ENCODE measurements around the gene SUPT5H. TPM values are rescaled to one million over a fixed set of nuclear protein-coding genes. Genes with fewer than 3 reads are reported as not detected.

SUPT5H gene
- total RNA-seq, 5 donors from 2014 or later (not counting 1 experiment from before 2014, with no cell fraction given) = 180 to 301 (median 194) TPM

GRCh38 chr19:39516270-39516669 lies 70.9 kb downstream of the SUPT5H start:
- Histone ChIP-seq H3K4me1 (ENCODE audit: control insufficient read depth in 1 of 2, extremely low read depth in 1 of 2, insufficient read depth in 2 of 2, low read length in 2 of 2) (peaks cover 6 to 17% of the 10 kb centered on the region in 2 experiments), H3K4me3 (ENCODE audit: control insufficient read depth in 1 of 2, extremely low read depth in 1 of 2, low read length in 1 of 2) (no peak overlapping the region), H3K27me3 (replicated peaks in 1 of 2; ENCODE audit: control insufficient read depth in 2 of 2, extremely low read depth in 1 of 2, insufficient read depth in 2 of 2, low read length in 1 of 2) (peaks cover 10 to 73% of the 10 kb centered on the region in 2 experiments), H3K27ac (ENCODE audit: low read length) (no peak overlapping the region), H3K9me3 (no peaks in the 10 kb centered on the region), H3K36me3 (ENCODE audit: control insufficient read depth in 2 of 2, extremely low read depth in 1 of 2, insufficient read depth in 1 of 2, low read length in 1 of 2) (no peaks in the 10 kb centered on the region)
- H3K27ac Mint-ChIP-seq = no peak overlapping the region
- ATAC-seq (replicated peaks in 1 of 4) (no peak), DNase-seq (no peak)
- WGBS (ENCODE audit: insufficient coverage) = 46% methylated on average over 4 of the region's 6 CpGs
- CTCF ChIA-PET = interaction anchor here in 1 of 2 donors (0.8 kb wide), 1 partner anchor 17 kb away, joined by 3 read pairs; the partner anchor contains the start of gene EID2B
- H3K4me3 Mint-ChIP-seq = peak overlapping the region; percentile 65 to 83 (median 67)
- H3K9me3 Mint-ChIP-seq = no peaks in the 10 kb centered on the region
- peaks cover 13 to 15% (median 14%) of the 10 kb centered on the region in 3 donors for H3K4me1 Mint-ChIP-seq
- no peaks in the 10 kb centered on the region for H3K36me3 Mint-ChIP-seq
- POLR2A ChIA-PET = interaction anchor here in 1 of 2 donors (0.7 kb wide), 1 partner anchor 752 kb away, joined by 4 read pairs; no protein-coding TSS in a partner anchor
- peaks cover 31 to 49% of the 10 kb centered on the region in 2 donors for H3K27me3 Mint-ChIP-seq

GRCh38 chr19:39517432-39517831 lies 72.0 kb downstream of the SUPT5H start:
- peak overlapping the region in 1 of 2 donors; percentile 1 for H3K27ac Mint-ChIP-seq
- DNase-seq (no peak), ATAC-seq (replicated peaks in 1 of 4) (no peak)
- Histone ChIP-seq H3K4me3 (ENCODE audit: control insufficient read depth in 1 of 2, extremely low read depth in 1 of 2, low read length in 1 of 2) (no peak overlapping the region), H3K9me3 (no peaks in the 10 kb centered on the region), H3K36me3 (ENCODE audit: control insufficient read depth in 2 of 2, extremely low read depth in 1 of 2, insufficient read depth in 1 of 2, low read length in 1 of 2) (no peaks in the 10 kb centered on the region), H3K27me3 (replicated peaks in 1 of 2; ENCODE audit: control insufficient read depth in 2 of 2, extremely low read depth in 1 of 2, insufficient read depth in 2 of 2, low read length in 1 of 2) (peaks cover 10 to 61% of the 10 kb centered on the region in 2 experiments), H3K27ac (ENCODE audit: low read length) (no peak overlapping the region), H3K4me1 (ENCODE audit: control insufficient read depth in 1 of 2, extremely low read depth in 1 of 2, insufficient read depth in 2 of 2, low read length in 2 of 2) (peaks cover 6 to 17% of the 10 kb centered on the region in 2 experiments)
- POLR2A ChIA-PET = no interaction called here
- H3K36me3 Mint-ChIP-seq = no peaks in the 10 kb centered on the region
- CTCF ChIA-PET = interaction anchor here in 1 of 2 donors (0.7 kb wide), 1 partner anchor 626 kb away, joined by 8 read pairs; no protein-coding TSS in a partner anchor
- no peaks in the 10 kb centered on the region for H3K9me3 Mint-ChIP-seq
- 63% methylated on average over 3 of the region's 3 CpGs for WGBS (ENCODE audit: insufficient coverage)
- H3K4me1 Mint-ChIP-seq = peaks cover 13 to 15% (median 14%) of the 10 kb centered on the region in 3 donors
- peak overlapping the region in 1 of 3 donors; percentile 26 for H3K4me3 Mint-ChIP-seq
- H3K27me3 Mint-ChIP-seq = peaks cover 26 to 44% of the 10 kb centered on the region in 2 donors

GRCh38 chr19:39518458-39518857 lies 73.1 kb downstream of the SUPT5H start:
- Mint-ChIP-seq H3K36me3 (no peaks in the 10 kb centered on the region), H3K27me3 (peaks cover 25 to 38% of the 10 kb centered on the region in 2 donors), H3K4me3 (no peak overlapping the region), H3K9me3 (no peaks in the 10 kb centered on the region), H3K4me1 (peaks cover 13 to 15% (median 14%) of the 10 kb centered on the region in 3 donors), H3K27ac (no peak overlapping the region)
- Histone ChIP-seq H3K4me3 (ENCODE audit: control insufficient read depth in 1 of 2, extremely low read depth in 1 of 2, low read length in 1 of 2) (no peak overlapping the region), H3K27me3 (replicated peaks in 1 of 2; ENCODE audit: control insufficient read depth in 2 of 2, extremely low read depth in 1 of 2, insufficient read depth in 2 of 2, low read length in 1 of 2) (peaks cover 10 to 52% of the 10 kb centered on the region in 2 experiments), H3K27ac (ENCODE audit: low read length) (no peak overlapping the region), H3K36me3 (ENCODE audit: control insufficient read depth in 2 of 2, extremely low read depth in 1 of 2, insufficient read depth in 1 of 2, low read length in 1 of 2) (no peaks in the 10 kb centered on the region), H3K4me1 (ENCODE audit: control insufficient read depth in 1 of 2, extremely low read depth in 1 of 2, insufficient read depth in 2 of 2, low read length in 2 of 2) (peaks cover 6 to 17% of the 10 kb centered on the region in 2 experiments), H3K9me3 (no peaks in the 10 kb centered on the region)
- ChIA-PET POLR2A (no interaction called here), CTCF (no interaction called here)
- DNase-seq = no peak
- ATAC-seq (replicated peaks in 1 of 4) = no peak
- no CpG with 5 or more reads among the region's 5 CpGs for WGBS (ENCODE audit: insufficient coverage)

GRCh38 chr19:39518975-39519374 lies 73.6 kb downstream of the SUPT5H start:
- no peak overlapping the region for H3K27ac Mint-ChIP-seq
- no peaks in the 10 kb centered on the region for H3K9me3 Mint-ChIP-seq
- peaks cover 13 to 15% (median 14%) of the 10 kb centered on the region in 3 donors for H3K4me1 Mint-ChIP-seq
- CTCF ChIA-PET = no interaction called here
- ATAC-seq (replicated peaks in 1 of 4) (no peak), DNase-seq (no peak)
- POLR2A ChIA-PET = no interaction called here
- no peak overlapping the region for H3K4me3 Mint-ChIP-seq
- peaks cover 20 to 33% of the 10 kb centered on the region in 2 donors for H3K27me3 Mint-ChIP-seq
- peaks cover 8 to 48% of the 10 kb centered on the region in 2 experiments for H3K27me3 ChIP-seq (replicated peaks in 1 of 2; ENCODE audit: control insufficient read depth in 2 of 2, extremely low read depth in 1 of 2, insufficient read depth in 2 of 2, low read length in 1 of 2)
- 80% methylated on average over 8 of the region's 9 CpGs for WGBS (ENCODE audit: insufficient coverage)
- no peak overlapping the region for H3K27ac ChIP-seq (ENCODE audit: low read length)
- no peaks in the 10 kb centered on the region for H3K36me3 Mint-ChIP-seq
- H3K4me1 ChIP-seq (ENCODE audit: control insufficient read depth in 1 of 2, extremely low read depth in 1 of 2, insufficient read depth in 2 of 2, low read length in 2 of 2) = peaks cover 6 to 17% of the 10 kb centered on the region in 2 experiments
- H3K36me3 ChIP-seq (ENCODE audit: control insufficient read depth in 2 of 2, extremely low read depth in 1 of 2, insufficient read depth in 1 of 2, low read length in 1 of 2) = no peaks in the 10 kb centered on the region
- H3K4me3 ChIP-seq (ENCODE audit: control insufficient read depth in 1 of 2, extremely low read depth in 1 of 2, low read length in 1 of 2) = no peak overlapping the region
- no peaks in the 10 kb centered on the region for H3K9me3 ChIP-seq

- Histone ChIP-seq H3K27me3 (replicated peaks in 1 of 2; ENCODE audit: control insufficient read depth in 2 of 2, extremely low read depth in 1 of 2, insufficient read depth in 2 of 2, low read length in 1 of 2) (peaks cover 7 to 30% of the 10 kb centered on the region in 2 experiments), H3K9me3 (no peaks in the 10 kb centered on the region), H3K27ac (ENCODE audit: low read length) (no peak overlapping the region), H3K36me3 (ENCODE audit: control insufficient read depth in 2 of 2, extremely low read depth in 1 of 2, insufficient read depth in 1 of 2, low read length in 1 of 2) (no peaks in the 10 kb centered on the region), H3K4me3 (ENCODE audit: control insufficient read depth in 1 of 2, extremely low read depth in 1 of 2, low read length in 1 of 2) (no peak overlapping the region), H3K4me1 (ENCODE audit: control insufficient read depth in 1 of 2, extremely low read depth in 1 of 2, insufficient read depth in 2 of 2, low read length in 2 of 2) (peaks cover 0 to 4% of the 10 kb centered on the region in 2 experiments)
- H3K27ac Mint-ChIP-seq = no peak overlapping the region
- WGBS (ENCODE audit: insufficient coverage) = no CpG with 5 or more reads among the region's 8 CpGs
- no peak for DNase-seq
- ChIA-PET POLR2A (no interaction called here), CTCF (no interaction called here)
- H3K36me3 Mint-ChIP-seq = no peaks in the 10 kb centered on the region
- ATAC-seq (replicated peaks in 1 of 4) = no peak
- peaks cover 5 to 9% (median 8%) of the 10 kb centered on the region in 3 donors for H3K4me1 Mint-ChIP-seq
- peaks cover 13 to 22% of the 10 kb centered on the region in 2 donors for H3K27me3 Mint-ChIP-seq
- no peaks in the 10 kb centered on the region for H3K9me3 Mint-ChIP-seq
- H3K4me3 Mint-ChIP-seq = no peak overlapping the region
Measured at GRCh38 chr19:39520541-39521484, 75.4 kb downstream of the SUPT5H start.

GRCh38 chr19:39524495-39524894 lies 79.1 kb downstream of the SUPT5H start:
- H3K27ac ChIP-seq (ENCODE audit: low read length) = no peak overlapping the region
- Mint-ChIP-seq H3K27ac (no peak overlapping the region), H3K4me1 (peaks cover 5 to 6% (median 6%) of the 10 kb centered on the region in 3 donors), H3K27me3 (no peaks in the 10 kb centered on the region), H3K4me3 (no peak overlapping the region), H3K9me3 (no peaks in the 10 kb centered on the region), H3K36me3 (no peaks in the 10 kb centered on the region)
- H3K36me3 ChIP-seq (ENCODE audit: control insufficient read depth in 2 of 2, extremely low read depth in 1 of 2, insufficient read depth in 1 of 2, low read length in 1 of 2) = no peaks in the 10 kb centered on the region
- DNase-seq (no peak), ATAC-seq (replicated peaks in 1 of 4) (no peak)
- no peaks in the 10 kb centered on the region for H3K9me3 ChIP-seq
- ChIA-PET POLR2A (no interaction called here), CTCF (interaction anchor here in 1 of 2 donors (0.6 kb wide), 1 partner anchor 237 kb away, joined by 3 read pairs; no protein-coding TSS in a partner anchor)
- H3K4me1 ChIP-seq (ENCODE audit: control insufficient read depth in 1 of 2, extremely low read depth in 1 of 2, insufficient read depth in 2 of 2, low read length in 2 of 2) = peaks cover 0 to under 1% of the 10 kb centered on the region in 2 experiments
- WGBS (ENCODE audit: insufficient coverage) = 65% methylated on average over 2 of the region's 8 CpGs
- no peaks in the 10 kb centered on the region for H3K27me3 ChIP-seq (replicated peaks in 1 of 2; ENCODE audit: control insufficient read depth in 2 of 2, extremely low read depth in 1 of 2, insufficient read depth in 2 of 2, low read length in 1 of 2)
- H3K4me3 ChIP-seq (ENCODE audit: control insufficient read depth in 1 of 2, extremely low read depth in 1 of 2, low read length in 1 of 2) = no peak overlapping the region
